NCI-H82 (cell line): ENCODE results near the gene HOXD11.

Source experiments
- DNase-seq: peaks from one replicate; lab custom pipeline; 2025; lab: John Stamatoyannopoulos, UW

Gene HOXD11

GRCh38 chr2:176149481-176149938 lies 42.4 kb downstream of the HOXD11 start:
- DNase-seq: no peak

DNA sequence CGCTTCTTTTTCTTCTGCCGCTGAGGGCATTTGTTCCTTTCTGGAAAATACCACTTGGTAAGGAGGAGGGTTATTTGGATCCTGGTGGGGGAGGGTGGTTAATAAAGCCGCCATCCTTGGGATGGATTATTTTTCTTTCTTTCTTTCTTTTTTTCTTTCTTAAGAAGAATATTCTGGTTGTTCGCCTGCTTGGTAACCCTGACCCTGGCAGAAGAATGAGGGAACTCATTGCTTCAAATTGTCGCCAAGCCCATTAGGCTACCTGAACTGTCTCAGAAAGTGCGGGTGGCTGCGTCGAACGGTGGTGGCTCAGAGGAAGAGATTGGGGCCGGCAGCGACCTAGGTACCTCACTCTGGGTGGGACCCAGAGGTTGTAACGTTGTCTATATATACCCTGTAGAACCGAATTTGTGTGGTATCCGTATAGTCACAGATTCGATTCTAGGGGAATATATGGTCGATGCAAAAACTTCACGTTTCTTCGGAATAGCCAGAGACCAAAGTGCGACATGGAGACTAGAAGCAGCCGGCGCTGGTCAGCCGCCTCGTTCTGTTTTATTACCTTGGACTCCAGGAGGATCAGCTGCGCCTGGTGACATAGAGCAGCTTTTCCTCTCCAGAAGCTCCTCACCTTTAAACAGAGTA lies 43.0 kb downstream of the HOXD11 start:
- no peak for DNase-seq

- no peak for DNase-seq
Observed at GRCh38 chr2:176150584-176151441, 43.7 kb downstream of the HOXD11 start.

- DNase-seq: no peak
Observed at GRCh38 chr2:176151442-176152287, 44.6 kb downstream of the HOXD11 start, which contains the start of gene HOXD4. Gene HOXD4, plus strand, starts transcription at chr2:176151550. Its CDS starts 84 bp downstream, at chr2:176151634.

DNA sequence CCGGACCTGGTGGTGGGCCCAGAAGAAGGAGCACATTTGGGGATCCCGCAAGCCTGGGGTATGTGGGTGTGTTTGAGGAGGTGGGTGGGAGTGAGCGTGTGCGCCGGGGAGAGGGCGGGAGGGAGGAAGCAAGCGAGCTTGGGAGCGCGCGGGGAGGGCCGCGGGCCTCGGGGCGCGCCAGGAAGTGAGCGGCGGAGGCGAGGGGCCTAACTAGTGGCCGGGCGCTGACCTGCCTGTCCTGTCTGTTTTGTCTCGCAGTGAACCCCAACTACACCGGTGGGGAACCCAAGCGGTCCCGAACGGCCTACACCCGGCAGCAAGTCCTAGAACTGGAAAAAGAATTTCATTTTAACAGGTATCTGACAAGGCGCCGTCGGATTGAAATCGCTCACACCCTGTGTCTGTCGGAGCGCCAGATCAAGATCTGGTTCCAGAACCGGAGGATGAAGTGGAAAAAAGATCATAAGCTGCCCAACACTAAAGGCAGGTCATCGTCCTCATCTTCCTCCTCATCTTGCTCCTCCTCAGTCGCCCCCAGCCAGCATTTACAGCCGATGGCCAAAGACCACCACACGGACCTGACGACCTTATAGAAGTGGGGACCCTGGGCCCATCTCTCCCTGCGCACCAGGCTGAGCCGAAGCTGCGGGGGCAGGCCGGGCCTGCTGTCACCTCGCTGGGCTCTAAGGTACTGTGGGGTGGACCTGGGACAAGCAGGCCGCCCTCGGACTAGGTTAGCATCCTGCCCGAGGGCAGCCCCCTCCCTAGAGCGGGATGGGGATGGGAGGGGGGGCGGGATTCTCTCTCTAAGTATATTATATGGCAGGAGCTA lies 45.5 kb downstream of the HOXD11 start:
- DNase-seq: no peak

- DNase-seq: no peak
Observed at GRCh38 chr2:176154576-176155252, 47.6 kb downstream of the HOXD11 start.

DNA sequence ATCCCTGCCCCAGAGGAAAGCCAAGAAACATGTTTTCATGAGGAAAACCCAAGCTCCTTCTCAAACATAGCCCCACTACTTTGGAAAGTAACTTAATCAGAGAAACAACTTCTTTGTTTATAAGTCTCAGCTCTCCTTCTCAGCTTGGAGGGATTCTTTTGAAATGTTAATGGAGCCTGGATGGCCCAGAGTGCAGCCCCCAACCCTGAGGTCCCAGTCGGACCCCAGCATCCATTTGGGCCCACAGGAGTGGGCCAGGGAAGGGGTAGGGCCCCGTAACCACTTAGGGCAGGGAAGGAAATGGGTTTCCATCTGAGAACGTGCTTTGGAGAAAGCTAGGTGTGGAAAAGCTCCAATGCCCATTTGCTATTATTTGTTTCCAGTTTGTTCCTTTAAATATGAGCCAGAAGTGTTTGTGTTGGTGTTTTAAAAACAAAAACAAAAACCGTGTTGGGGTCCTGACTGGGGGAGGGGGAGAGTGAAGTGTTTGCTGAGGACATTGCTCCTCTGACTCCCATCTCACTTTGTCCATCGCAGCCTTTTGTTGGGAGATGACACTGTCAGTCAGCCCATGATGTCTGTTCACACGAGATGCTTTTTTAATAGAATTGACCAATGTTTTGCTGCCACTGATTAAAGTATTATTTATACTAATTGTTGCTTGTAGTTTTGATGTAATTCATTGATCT lies 48.4 kb downstream of the HOXD11 start:
- no peak for DNase-seq

- DNase-seq: no peak
Observed at GRCh38 chr2:176156301-176156806, 49.3 kb downstream of the HOXD11 start.

DNA sequence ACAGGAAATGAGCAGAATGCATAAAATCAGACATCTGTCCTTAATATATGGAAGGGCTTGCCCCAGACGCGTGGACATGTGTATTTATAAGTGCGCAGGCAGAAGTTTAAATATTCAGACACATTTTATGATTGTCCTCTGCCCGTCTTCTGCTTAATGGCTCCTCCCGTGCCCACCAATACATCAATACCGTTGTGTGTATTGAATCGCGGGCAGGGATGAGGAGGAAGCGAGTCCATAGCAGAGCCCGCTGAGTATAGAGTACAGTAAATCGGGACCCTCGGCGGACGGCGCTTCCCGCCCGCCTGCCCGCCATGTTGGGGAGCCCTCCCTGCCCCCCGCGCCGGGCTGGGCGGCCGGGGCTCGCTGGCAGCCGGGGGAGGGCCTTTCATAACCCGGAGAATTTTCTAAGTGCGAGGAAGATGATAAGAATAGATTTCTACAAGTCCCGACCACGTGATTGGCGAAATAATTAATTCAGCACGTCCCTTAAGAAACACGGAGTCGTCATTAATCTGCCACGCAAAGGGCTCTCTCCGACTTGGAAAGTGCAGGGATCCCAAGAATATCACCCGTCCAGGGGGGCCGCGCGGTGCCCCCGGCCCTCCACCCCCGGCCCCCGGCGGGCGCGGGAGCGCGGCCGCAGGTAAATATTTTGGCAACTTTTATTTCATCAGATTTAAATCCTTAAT lies 49.9 kb downstream of the HOXD11 start, which contains the start of gene HOXD3:
Gene HOXD3, plus strand, starts transcription at position 501 of the 692 bp plus-strand sequence. CDS start 11,808 bp downstream, outside the sequence.
- no peak for DNase-seq

DNA sequence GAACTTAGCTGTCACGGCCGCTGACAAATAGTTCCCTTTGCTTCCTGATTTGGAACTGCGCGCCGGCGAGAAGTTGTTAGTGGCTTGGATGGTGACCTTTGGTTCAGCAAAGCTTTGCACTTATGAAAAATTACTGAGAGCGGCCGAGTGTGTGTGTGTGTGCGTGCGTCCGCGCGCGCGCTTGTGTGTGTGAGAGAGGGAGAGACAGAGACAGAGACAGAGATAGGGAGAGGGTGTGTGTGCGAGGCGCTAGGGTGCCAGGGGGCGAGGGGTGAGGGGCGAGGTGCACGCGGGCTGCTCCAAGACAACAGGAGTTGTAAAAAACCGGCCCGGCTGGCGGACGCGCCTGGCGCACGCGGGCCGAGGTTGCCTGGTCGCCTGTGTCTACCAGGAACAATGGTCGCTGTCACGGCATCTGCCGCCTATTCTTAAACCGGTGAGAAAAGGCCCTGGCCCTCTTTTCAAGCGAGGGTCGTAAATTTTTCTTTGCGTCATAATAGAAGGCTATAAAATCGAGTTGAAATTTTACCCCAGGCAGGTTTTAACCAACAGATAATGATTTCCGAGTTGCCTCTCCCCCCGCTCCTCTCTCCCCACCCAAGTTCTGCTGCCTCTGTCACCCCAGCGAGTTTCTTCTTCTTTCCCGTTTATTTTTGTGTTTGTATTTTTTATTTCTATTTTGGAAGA lies 50.6 kb downstream of the HOXD11 start:
- DNase-seq: peak; percentile 67

DNA sequence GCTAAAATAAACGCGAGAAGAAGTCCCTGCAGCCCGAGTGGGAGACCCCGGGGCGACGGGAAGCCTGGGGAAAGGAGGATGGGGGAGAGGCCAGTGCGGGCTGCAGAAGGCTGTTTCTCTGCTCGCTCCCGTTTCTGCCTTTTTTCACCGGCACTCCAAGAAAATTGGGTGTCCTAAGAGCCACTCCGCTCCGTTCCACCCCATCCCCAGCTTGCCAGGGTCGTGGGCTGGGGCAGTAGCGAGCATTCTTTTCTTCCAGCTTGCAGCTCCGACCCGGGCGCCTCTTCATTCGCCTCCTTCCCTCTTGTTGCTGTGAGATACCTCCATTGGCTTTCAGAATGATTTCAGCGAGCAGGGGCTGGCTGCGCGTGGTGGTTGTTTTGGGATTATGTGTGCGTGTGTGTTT lies 51.1 kb downstream of the HOXD11 start:
- peak; percentile 45 for DNase-seq

- DNase-seq: peak; percentile 91
Observed at GRCh38 chr2:176158855-176159662, 52.0 kb downstream of the HOXD11 start.
